ENCODE results near the gene PAX4. TPM values are rescaled to one million over a fixed set of nuclear protein-coding genes. Genes with fewer than 3 reads are reported as not detected.

The PAX4 gene
- total RNA-seq, 1 donor from 2014 or later: not detected

DNA sequence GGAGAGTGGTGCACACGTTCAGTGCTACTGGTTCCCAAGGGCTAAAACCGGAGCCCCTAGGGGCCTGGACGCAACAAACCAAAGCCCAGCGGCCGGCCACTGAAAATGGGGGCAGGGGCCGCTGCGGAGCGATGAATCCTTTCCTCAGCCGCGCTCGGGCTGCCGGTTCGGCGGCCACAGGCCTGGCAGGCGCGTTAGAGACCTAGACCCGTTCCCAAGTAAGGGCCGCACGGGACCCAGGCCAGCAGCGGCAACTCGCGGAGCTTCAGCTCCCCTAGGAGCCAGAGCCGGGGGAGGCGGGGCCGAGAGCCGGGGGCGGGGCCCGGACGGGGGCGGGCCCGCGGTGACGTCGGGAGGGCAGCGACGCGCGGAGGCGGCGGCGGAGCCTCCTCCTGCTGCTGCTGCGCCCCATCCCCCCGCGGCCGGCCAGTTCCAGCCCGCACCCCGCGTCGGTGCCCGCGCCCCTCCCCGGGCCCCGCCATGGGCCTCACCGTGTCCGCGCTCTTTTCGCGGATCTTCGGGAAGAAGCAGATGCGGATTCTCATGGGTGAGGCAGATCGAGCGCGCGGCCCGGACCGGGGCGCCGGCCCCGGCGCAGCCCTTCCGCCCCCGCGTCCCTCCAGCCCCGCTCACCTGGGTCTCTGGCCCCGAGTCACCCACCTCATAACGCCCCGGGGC, 29.8 kb downstream of the PAX4 start, which contains the start of gene ARF5:
ARF5 (plus strand) TSS at position 393 of the 678 bp plus-strand sequence; CDS start at position 481, 88 bp downstream.
- no peaks in the 10 kb centered on the region for H3K9me3 ChIP-seq (ENCODE audit: low read depth)
- H3K79me2 ChIP-seq (ENCODE audit: low read depth): peaks cover 34% of the 10 kb centered on the region
- H3K4me2 ChIP-seq: peak within 1 kb of the TSS; percentile 91
- Mint-ChIP-seq H3K9me3 (no peaks in the 10 kb centered on the region), H3K4me1 (peaks cover 28% of the 10 kb centered on the region), H3K36me3 (peaks cover 20% of the 10 kb centered on the region), H3K27ac (peak within 1 kb of the TSS; percentile 76), H3K4me3 (peak within 1 kb of the TSS; percentile 96), H3K27me3 (ENCODE audit: insufficient read depth, low read depth) (peaks cover 6% of the 10 kb centered on the region)
- TF ChIP-seq EZH2 (IDR thresholded peaks at IDR 0.05): no peak
- no peak for TF ChIP-seq EZH2phosphoT487 (IDR thresholded peaks at IDR 0.05)
- no peak for TF ChIP-seq CTCF (IDR thresholded peaks at IDR 0.05)
- peaks cover 19% of the 10 kb centered on the region for H3K27me3 ChIP-seq
- H3K9ac ChIP-seq: peak within 1 kb of the TSS; percentile 80
- peaks cover 10% of the 10 kb centered on the region for H3F3A ChIP-seq (ENCODE audit: low read depth)
- peaks cover 25% of the 10 kb centered on the region for H4K20me1 ChIP-seq (ENCODE audit: low read depth)
- peak within 1 kb of the TSS; percentile 14 for H3K27ac ChIP-seq
- peak within 1 kb of the TSS; percentile 97 for H2AFZ ChIP-seq (replicated peaks)
- H3K4me3 ChIP-seq: peak within 1 kb of the TSS; percentile 98
- DNase-seq (ENCODE audit: low spot score): peak; percentile 93
- peaks cover 6% of the 10 kb centered on the region for H3K4me1 ChIP-seq
- no peaks in the 10 kb centered on the region for H3K36me3 ChIP-seq

- Mint-ChIP-seq H3K27ac (no peak overlapping the region), H3K9me3 (no peaks in the 10 kb centered on the region), H3K4me1 (peaks cover 28% of the 10 kb centered on the region), H3K36me3 (peaks cover 20% of the 10 kb centered on the region), H3K27me3 (ENCODE audit: insufficient read depth, low read depth) (peaks cover 6% of the 10 kb centered on the region), H3K4me3 (peak overlapping the region; percentile 93)
- H3K9ac ChIP-seq: no peak overlapping the region
- no peak overlapping the region for H3K27ac ChIP-seq
- H3K4me2 ChIP-seq: peak overlapping the region; percentile 91
- H3K4me3 ChIP-seq: peak overlapping the region; percentile 98
- H2AFZ ChIP-seq (replicated peaks): peak overlapping the region; percentile 81
- peaks cover 6% of the 10 kb centered on the region for H3K4me1 ChIP-seq
- H3K36me3 ChIP-seq: no peaks in the 10 kb centered on the region
- peaks cover 34% of the 10 kb centered on the region for H3K79me2 ChIP-seq (ENCODE audit: low read depth)
- peaks cover 25% of the 10 kb centered on the region for H4K20me1 ChIP-seq (ENCODE audit: low read depth)
- H3K9me3 ChIP-seq (ENCODE audit: low read depth): no peaks in the 10 kb centered on the region
- no peak for TF ChIP-seq EZH2phosphoT487 (IDR thresholded peaks at IDR 0.05)
- TF ChIP-seq EZH2 (IDR thresholded peaks at IDR 0.05): no peak
- TF ChIP-seq CTCF (IDR thresholded peaks at IDR 0.05): no peak
- H3F3A ChIP-seq (ENCODE audit: low read depth): peaks cover 10% of the 10 kb centered on the region
- peaks cover 19% of the 10 kb centered on the region for H3K27me3 ChIP-seq
- no peak for DNase-seq (ENCODE audit: low spot score)
Measured at GRCh38 chr7:127587663-127588018, 30.3 kb downstream of the PAX4 start.

GRCh38 chr7:127586346-127586745, 31.6 kb downstream of the PAX4 start:
- H3K36me3 Mint-ChIP-seq: peaks cover 21% of the 10 kb centered on the region
- H3K4me3 ChIP-seq: no peak overlapping the region

More at GRCh38 chr7:127586346-127586745, 31.6 kb downstream of the PAX4 start:
- H3K4me1 Mint-ChIP-seq: peaks cover 28% of the 10 kb centered on the region
- H3K9ac ChIP-seq: no peak overlapping the region
- H4K20me1 ChIP-seq (ENCODE audit: low read depth): peaks cover 25% of the 10 kb centered on the region
- H3K36me3 ChIP-seq: no peaks in the 10 kb centered on the region
- peak overlapping the region; percentile 93 for H3K4me3 Mint-ChIP-seq
- no peak overlapping the region for H3K4me2 ChIP-seq
- no peak overlapping the region for H2AFZ ChIP-seq (replicated peaks)
- H3K27me3 ChIP-seq: peaks cover 19% of the 10 kb centered on the region
- peaks cover 6% of the 10 kb centered on the region for H3K4me1 ChIP-seq
- H3K79me2 ChIP-seq (ENCODE audit: low read depth): peaks cover 34% of the 10 kb centered on the region
- TF ChIP-seq EZH2 (IDR thresholded peaks at IDR 0.05): no peak
- no peak for TF ChIP-seq EZH2phosphoT487 (IDR thresholded peaks at IDR 0.05)
- no peak for TF ChIP-seq CTCF (IDR thresholded peaks at IDR 0.05)
- H3K9me3 ChIP-seq (ENCODE audit: low read depth): no peaks in the 10 kb centered on the region
- peaks cover 10% of the 10 kb centered on the region for H3F3A ChIP-seq (ENCODE audit: low read depth)
- no peak overlapping the region for H3K27ac Mint-ChIP-seq
- H3K27ac ChIP-seq: no peak overlapping the region
- H3K27me3 Mint-ChIP-seq (ENCODE audit: insufficient read depth, low read depth): peaks cover 4% of the 10 kb centered on the region
- DNase-seq (ENCODE audit: low spot score): no peak
- H3K9me3 Mint-ChIP-seq: no peaks in the 10 kb centered on the region

Measured in neural progenitor cell (in vitro differentiated cells).